WTC11 (cell line): Measurements from ENCODE around the gene TMC5. TPM values are rescaled to one million over a fixed set of nuclear protein-coding genes. Genes with fewer than 3 reads are reported as not detected.

Experiments
- ATAC-seq: fragments of 200-7000 bp; cut with Tn5 transposase; 2 replicates; pipeline ENCODE4 v1.10.0; 2021; ENCODE audit warnings: mild to moderate bottlenecking, moderate library complexity
- CTCF ChIA-PET: fragments of 300-600 bp; sonication (Branson Sonifier 250); formaldehyde crosslinking; loops from one replicate; lab custom pipeline; 2021; ENCODE audit warnings: antibody characterized with exemption; lab: Charles Lee
- POLR2A ChIA-PET: fragments of 350-600 bp; sonication (Branson Sonifier 250); formaldehyde crosslinking; loops from one replicate; lab custom pipeline; 2021; ENCODE audit warnings: antibody characterized with exemption; lab: Charles Lee
- DNase-seq: peaks from one replicate; pipeline ENCODE4 v3.0.0; 2021; ENCODE audit warnings: low spot score
- H3K27ac Mint-ChIP-seq: 2 replicates; pipeline ENCODE4 v1.8.0; 2021; ENCODE audit warnings: mixed read lengths
- H3K27me3 Mint-ChIP-seq: 2 replicates; pipeline ENCODE4 v1.8.0; 2021; ENCODE audit warnings: low read depth, mild to moderate bottlenecking, moderate library complexity, mixed read lengths
- H3K36me3 Mint-ChIP-seq: 2 replicates; pipeline ENCODE4 v1.8.0; 2021; ENCODE audit warnings: mixed read lengths
- H3K4me1 Mint-ChIP-seq: 2 replicates; pipeline ENCODE4 v1.8.0; 2022; ENCODE audit warnings: mixed read lengths
- H3K4me3 Mint-ChIP-seq: 2 replicates; pipeline ENCODE4 v1.8.0; 2021; ENCODE audit warnings: mild to moderate bottlenecking, moderate library complexity, mixed read lengths
- H3K9me3 Mint-ChIP-seq: 2 replicates; pipeline ENCODE4 v1.8.0; 2021; ENCODE audit warnings: mixed read lengths
- ARID4B ChIP-seq: sonication (generic); formaldehyde crosslinking; IDR thresholded peaks from 2 replicates; pipeline ENCODE4 v1.8.0; 2023; ENCODE audit warnings: missing genetic modification reagents, mild to moderate bottlenecking, borderline replicate concordance
- CREB1 ChIP-seq: sonication (generic); formaldehyde crosslinking; IDR thresholded peaks from 2 replicates; pipeline ENCODE4 v1.8.0; 2023; ENCODE audit warnings: mild to moderate bottlenecking, missing genetic modification reagents
- CTCF ChIP-seq: fragments of 200-600 bp; IDR thresholded peaks from 2 replicates; pipeline ENCODE4 v1.8.0; 2022; ENCODE audit warnings: antibody characterized with exemption
- E2F1 ChIP-seq: sonication (generic); formaldehyde crosslinking; IDR thresholded peaks from 2 replicates; pipeline ENCODE4 v1.8.0; 2022; ENCODE audit warnings: mild to moderate bottlenecking, missing genetic modification reagents
- E2F4 ChIP-seq: sonication (generic); formaldehyde crosslinking; IDR thresholded peaks from 2 replicates; pipeline ENCODE4 v1.8.1; 2022; ENCODE audit warnings: low read depth, mild to moderate bottlenecking, moderate library complexity, missing genetic modification reagents, borderline replicate concordance
- ESRRA ChIP-seq: sonication (generic); formaldehyde crosslinking; IDR thresholded peaks from 2 replicates; pipeline ENCODE4 v1.8.1; 2022; ENCODE audit warnings: mild to moderate bottlenecking, missing genetic modification reagents, borderline replicate concordance
- ETV6 ChIP-seq: sonication (generic); formaldehyde crosslinking; IDR thresholded peaks from 2 replicates; pipeline ENCODE4 v1.8.1; 2022; ENCODE audit warnings: mild to moderate bottlenecking, missing genetic modification reagents
- FOXP1 ChIP-seq: sonication (generic); formaldehyde crosslinking; IDR thresholded peaks from 2 replicates; pipeline ENCODE4 v1.8.0; 2022; ENCODE audit warnings: missing genetic modification reagents, mild to moderate bottlenecking, moderate library complexity, borderline replicate concordance
- NFYB ChIP-seq: sonication (generic); formaldehyde crosslinking; conservative IDR thresholded peaks from 2 replicates; pipeline ENCODE4 v1.8.0; 2022; ENCODE audit warnings: low read depth, missing genetic modification reagents
- RELA ChIP-seq: sonication (generic); formaldehyde crosslinking; IDR thresholded peaks from 2 replicates; pipeline ENCODE4 v1.8.1; 2022; ENCODE audit warnings: missing genetic modification reagents, mild to moderate bottlenecking, borderline replicate concordance
- SMAD4 ChIP-seq: sonication (generic); formaldehyde crosslinking; IDR thresholded peaks from 2 replicates; pipeline ENCODE4 v1.8.0; 2022; ENCODE audit warnings: mild to moderate bottlenecking, missing genetic modification reagents
- TEAD4 ChIP-seq: sonication (generic); formaldehyde crosslinking; IDR thresholded peaks from 2 replicates; pipeline ENCODE4 v1.8.0; 2022; ENCODE audit warnings: mild to moderate bottlenecking, missing genetic modification reagents
- USF1 ChIP-seq: sonication (generic); formaldehyde crosslinking; IDR thresholded peaks from 2 replicates; pipeline ENCODE4 v1.8.0; 2022; ENCODE audit warnings: mild to moderate bottlenecking, missing genetic modification reagents
- USF2 ChIP-seq: sonication (generic); formaldehyde crosslinking; IDR thresholded peaks from 2 replicates; pipeline ENCODE4 v1.8.1; 2023; ENCODE audit warnings: mild to moderate bottlenecking, missing genetic modification reagents, moderate library complexity
- ZMAT4 ChIP-seq: fragments of 250-450 bp; sonication (Bioruptor Pico); IDR thresholded peaks from 2 replicates; pipeline ENCODE4 v1.9.0; 2021; ENCODE audit warnings: mild to moderate bottlenecking
- ZNF219 ChIP-seq: sonication (generic); formaldehyde crosslinking; IDR thresholded peaks from 2 replicates; pipeline ENCODE4 v1.8.0; 2023; ENCODE audit warnings: missing genetic modification reagents, mild to moderate bottlenecking, borderline replicate concordance
- ZNF232 ChIP-seq: sonication (generic); formaldehyde crosslinking; IDR thresholded peaks from 2 replicates; pipeline ENCODE4 v1.8.0; 2022; ENCODE audit warnings: mild to moderate bottlenecking, missing genetic modification reagents
- ZNF263 ChIP-seq: sonication (generic); formaldehyde crosslinking; IDR thresholded peaks from 2 replicates; pipeline ENCODE4 v1.8.1; 2022; ENCODE audit warnings: low read depth, mild to moderate bottlenecking, moderate library complexity, missing genetic modification reagents
- total RNA-seq: library from RNA; stranded (reverse); gene quantifications from 3 replicates; pipeline ENCODE4 v1.2.3, GENCODE V29; 2021

Gene TMC5
- total RNA-seq, 1 experiment from 2014 or later = 3.1 TPM

GRCh38 chr16:19375561-19376158 is 42.0 kb upstream of the TMC5 start:
- DNase-seq (peak; percentile 59), ATAC-seq (peak; percentile 61)
- Mint-ChIP-seq H3K4me1 (no peaks in the 10 kb centered on the region), H3K9me3 (peaks cover 7% of the 10 kb centered on the region; the same call in 1 of the 2 replicates), H3K4me3 (no peak overlapping the region), H3K36me3 (no peaks in the 10 kb centered on the region), H3K27me3 (no peaks in the 10 kb centered on the region), H3K27ac (no peak overlapping the region)
- ChIA-PET CTCF (interaction anchor here (1.0 to 1.9 kb wide), 3 partner anchors 57 to 196 kb away, joined by 3 to 13 read pairs (median 7); no protein-coding TSS in a partner anchor), POLR2A (no interaction called here)
- TF ChIP-seq CTCF (peak; percentile 82), ETV6 (CRISPR knock-in tag) (no peak)
- TF ChIP-seq, all 79 proteins: peak for 1

- CTCF ChIA-PET = interaction anchor here (1.2 kb wide), 1 partner anchor 198 kb away, joined by 3 read pairs; no protein-coding TSS in a partner anchor
- no peak overlapping the region for H3K4me3 Mint-ChIP-seq
- TF ChIP-seq TEAD4 (CRISPR knock-in tag) (no peak), USF1 (CRISPR knock-in tag) (peak; percentile 47; the same call in 1 of the 2 replicates), SMAD4 (CRISPR knock-in tag) (no peak), E2F4 (no peak), ARID4B (CRISPR knock-in tag) (no peak), USF2 (CRISPR knock-in tag) (peak; percentile 64), NFYB (CRISPR knock-in tag) (peak; percentile 27; the same call in 1 of the 2 replicates)
- no peaks in the 10 kb centered on the region for H3K4me1 Mint-ChIP-seq
- peaks cover 4% of the 10 kb centered on the region; the same call in 1 of the 2 replicates for H3K9me3 Mint-ChIP-seq
- no peaks in the 10 kb centered on the region for H3K36me3 Mint-ChIP-seq
- no peaks in the 10 kb centered on the region; the same call in 1 of the 2 replicates for H3K27me3 Mint-ChIP-seq
- POLR2A ChIA-PET = no interaction called here
- no peak overlapping the region for H3K27ac Mint-ChIP-seq
- ATAC-seq = no peak
- DNase-seq = no peak
Measured at GRCh38 chr16:19377864-19378263, 39.8 kb upstream of the TMC5 start.

GRCh38 chr16:19378511-19378910 is 39.2 kb upstream of the TMC5 start:
- H3K4me1 Mint-ChIP-seq = no peaks in the 10 kb centered on the region
- H3K4me3 Mint-ChIP-seq = no peak overlapping the region
- ATAC-seq (no peak), DNase-seq (no peak)
- H3K27me3 Mint-ChIP-seq = no peaks in the 10 kb centered on the region; the same call in 1 of the 2 replicates
- peaks cover 4% of the 10 kb centered on the region; the same call in 1 of the 2 replicates for H3K9me3 Mint-ChIP-seq
- no peaks in the 10 kb centered on the region for H3K36me3 Mint-ChIP-seq
- ChIA-PET CTCF (interaction anchor here (0.6 to 1.2 kb wide), 3 partner anchors 124 to 222 kb away, joined by 3 to 4 read pairs (median 4); no protein-coding TSS in a partner anchor), POLR2A (no interaction called here)
- no peak overlapping the region for H3K27ac Mint-ChIP-seq
- TF ChIP-seq ESRRA (CRISPR knock-in tag) (no peak), FOXP1 (no peak), ZNF263 (CRISPR knock-in tag) (no peak), ZNF219 (CRISPR knock-in tag) (no peak), CREB1 (CRISPR knock-in tag) (no peak), E2F1 (no peak), ZMAT4 (no peak), RELA (CRISPR knock-in tag) (no peak), ZNF232 (no peak)
